ENCODE data around the gene CLPX.
"Not testable (repeated sequence)": the region's sequence is repeated elsewhere in the genome, so short reads cannot be mapped to it uniquely, and the experiment has no call there.

CLPX gene

GRCh38 chr15:65101411-65101890 is 83.7 kb downstream of the CLPX start:
- H3K4ac ChIP-seq (ENCODE audit: low read depth in 1 of 2, low read length in 2 of 2), result no peak overlapping the region
- no peak overlapping the region for H2AK5ac ChIP-seq (ENCODE audit: low read length, severe bottlenecking)
- H3K9ac ChIP-seq (ENCODE audit: low read length), result no peak overlapping the region
- peak overlapping the region; percentile 80 for H4K8ac ChIP-seq (ENCODE audit: low read length)
- no peaks in the 10 kb centered on the region for H3K9me3 ChIP-seq (ENCODE audit: control insufficient read depth, low read length)
- H3K4me3 ChIP-seq (ENCODE audit: insufficient read depth in 1 of 2, low read depth in 1 of 2, low read length in 2 of 2), result no peak overlapping the region
- no peak overlapping the region for H2BK15ac ChIP-seq (ENCODE audit: low read depth, poor library complexity, severe bottlenecking)
- H3K14ac ChIP-seq (ENCODE audit: low read length in 2 of 2), result no peak overlapping the region
- peak; percentile 70 for DNase-seq
- 42% methylated on average over 9 of the region's 9 CpGs for WGBS
- H2BK12ac ChIP-seq (ENCODE audit: low read length in 2 of 2), result no peak overlapping the region
- no peaks in the 10 kb centered on the region for H3K79me1 ChIP-seq (replicated peaks; ENCODE audit: low read length, poor library complexity, severe bottlenecking)
- no peak overlapping the region for H3K23ac ChIP-seq (ENCODE audit: low read length in 2 of 2)
- peaks cover 52 to 84% of the 10 kb centered on the region in 2 experiments for H3K36me3 ChIP-seq (ENCODE audit: control insufficient read depth in 1 of 2, insufficient read depth in 2 of 2, low read depth in 1 of 2, low read length in 2 of 2)
- no peak overlapping the region for H2BK120ac ChIP-seq (ENCODE audit: low read depth, low read length)
- H2AFZ ChIP-seq (ENCODE audit: low read depth, low read length), result no peak overlapping the region
- peaks cover 15% of the 10 kb centered on the region for H3K4me1 ChIP-seq (ENCODE audit: control insufficient read depth, insufficient read depth, low read depth, low read length)
- H3K4me2 ChIP-seq (ENCODE audit: low read length, poor library complexity, severe bottlenecking), result peak overlapping the region; percentile 42
- H4K91ac ChIP-seq (ENCODE audit: low read length), result no peak overlapping the region
- no peaks in the 10 kb centered on the region for H3K27me3 ChIP-seq (ENCODE audit: control insufficient read depth in 1 of 2, insufficient read depth in 1 of 2, low read length in 2 of 2)
- H2BK5ac ChIP-seq (ENCODE audit: low read depth, low read length, poor library complexity, severe bottlenecking), result no peak overlapping the region
- no peak overlapping the region for H3K27ac ChIP-seq (ENCODE audit: low read length, poor library complexity, severe bottlenecking)
- peak overlapping the region in 1 of 2 experiments; percentile 13 for H3K18ac ChIP-seq (ENCODE audit: low read depth in 1 of 2, low read length in 2 of 2)

DNA sequence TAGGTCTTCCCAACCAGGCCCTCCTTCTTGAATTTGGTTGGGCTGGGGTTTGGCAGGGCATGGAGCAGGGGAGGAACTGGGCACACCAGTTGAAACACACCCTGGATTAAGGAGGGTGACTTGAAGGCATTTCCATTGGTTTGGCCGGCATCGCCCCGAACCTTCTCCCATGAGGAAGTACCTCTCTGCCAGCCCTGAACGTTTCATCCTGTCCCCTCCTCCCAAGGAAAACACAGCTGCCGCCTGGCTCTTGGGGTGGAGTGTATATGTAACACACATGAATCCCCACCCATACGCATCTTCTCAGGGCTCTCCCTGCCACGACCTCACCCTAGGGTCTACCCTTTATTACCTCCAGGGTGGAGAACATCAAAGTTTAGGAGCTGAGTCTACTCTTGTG is 84.7 kb downstream of the CLPX start:
- Histone ChIP-seq H3K4me2 (ENCODE audit: low read length, poor library complexity, severe bottlenecking) (no peak overlapping the region), H3K36me3 (ENCODE audit: control insufficient read depth in 1 of 2, insufficient read depth in 2 of 2, low read depth in 1 of 2, low read length in 2 of 2) (peaks cover 44 to 76% of the 10 kb centered on the region in 2 experiments), H2BK120ac (ENCODE audit: low read depth, low read length) (no peak overlapping the region), H2BK12ac (ENCODE audit: low read length in 2 of 2) (no peak overlapping the region), H2AFZ (ENCODE audit: low read depth, low read length) (no peak overlapping the region), H3K4ac (ENCODE audit: low read depth in 1 of 2, low read length in 2 of 2) (no peak overlapping the region), H3K27ac (ENCODE audit: low read length, poor library complexity, severe bottlenecking) (no peak overlapping the region), H3K23ac (ENCODE audit: low read length in 2 of 2) (no peak overlapping the region), H3K9ac (ENCODE audit: low read length) (no peak overlapping the region), H3K14ac (ENCODE audit: low read length in 2 of 2) (no peak overlapping the region), H3K79me1 (replicated peaks; ENCODE audit: low read length, poor library complexity, severe bottlenecking) (no peaks in the 10 kb centered on the region), H3K4me3 (ENCODE audit: insufficient read depth in 1 of 2, low read depth in 1 of 2, low read length in 2 of 2) (no peak overlapping the region), H3K4me1 (ENCODE audit: control insufficient read depth, insufficient read depth, low read depth, low read length) (peaks cover 22% of the 10 kb centered on the region), H3K18ac (ENCODE audit: low read depth in 1 of 2, low read length in 2 of 2) (no peak overlapping the region), H4K91ac (ENCODE audit: low read length) (no peak overlapping the region), H2BK5ac (ENCODE audit: low read depth, low read length, poor library complexity, severe bottlenecking) (no peak overlapping the region), H3K9me3 (ENCODE audit: control insufficient read depth, low read length) (no peaks in the 10 kb centered on the region), H2AK5ac (ENCODE audit: low read length, severe bottlenecking) (no peak overlapping the region), H4K8ac (ENCODE audit: low read length) (no peak overlapping the region), H3K27me3 (ENCODE audit: control insufficient read depth in 1 of 2, insufficient read depth in 1 of 2, low read length in 2 of 2) (no peaks in the 10 kb centered on the region), H2BK15ac (ENCODE audit: low read depth, poor library complexity, severe bottlenecking) (no peak overlapping the region)
- no peak for DNase-seq
- WGBS, result 88% methylated on average over 7 of the region's 7 CpGs

- not testable (repeated sequence) for H3K9me3 ChIP-seq (ENCODE audit: control insufficient read depth, low read length); H4K91ac ChIP-seq (ENCODE audit: low read length); H2BK120ac ChIP-seq (ENCODE audit: low read depth, low read length); H3K23ac ChIP-seq (ENCODE audit: low read length in 2 of 2); H3K18ac ChIP-seq (ENCODE audit: low read depth in 1 of 2, low read length in 2 of 2); H2BK15ac ChIP-seq (ENCODE audit: low read depth, poor library complexity, severe bottlenecking); H3K9ac ChIP-seq (ENCODE audit: low read length); H3K14ac ChIP-seq (ENCODE audit: low read length in 2 of 2); DNase-seq; H2BK5ac ChIP-seq (ENCODE audit: low read depth, low read length, poor library complexity, severe bottlenecking); H3K27me3 ChIP-seq (ENCODE audit: control insufficient read depth in 1 of 2, insufficient read depth in 1 of 2, low read length in 2 of 2); H3K4ac ChIP-seq (ENCODE audit: low read depth in 1 of 2, low read length in 2 of 2); H3K79me1 ChIP-seq (replicated peaks; ENCODE audit: low read length, poor library complexity, severe bottlenecking); H4K8ac ChIP-seq (ENCODE audit: low read length); H2AK5ac ChIP-seq (ENCODE audit: low read length, severe bottlenecking); H3K4me2 ChIP-seq (ENCODE audit: low read length, poor library complexity, severe bottlenecking); H2BK12ac ChIP-seq (ENCODE audit: low read length in 2 of 2); H2AFZ ChIP-seq (ENCODE audit: low read depth, low read length); H3K4me3 ChIP-seq (ENCODE audit: insufficient read depth in 1 of 2, low read depth in 1 of 2, low read length in 2 of 2); H3K27ac ChIP-seq (ENCODE audit: low read length, poor library complexity, severe bottlenecking)
- WGBS, result 99% methylated on average over 7 of the region's 10 CpGs
- Histone ChIP-seq H3K36me3 (ENCODE audit: control insufficient read depth in 1 of 2, insufficient read depth in 2 of 2, low read depth in 1 of 2, low read length in 2 of 2) (peaks cover 41 to 70% of the 10 kb centered on the region in 2 experiments), H3K4me1 (ENCODE audit: control insufficient read depth, insufficient read depth, low read depth, low read length) (peaks cover 24% of the 10 kb centered on the region)
Observed at GRCh38 chr15:65099801-65100200, 85.3 kb downstream of the CLPX start.

DNA sequence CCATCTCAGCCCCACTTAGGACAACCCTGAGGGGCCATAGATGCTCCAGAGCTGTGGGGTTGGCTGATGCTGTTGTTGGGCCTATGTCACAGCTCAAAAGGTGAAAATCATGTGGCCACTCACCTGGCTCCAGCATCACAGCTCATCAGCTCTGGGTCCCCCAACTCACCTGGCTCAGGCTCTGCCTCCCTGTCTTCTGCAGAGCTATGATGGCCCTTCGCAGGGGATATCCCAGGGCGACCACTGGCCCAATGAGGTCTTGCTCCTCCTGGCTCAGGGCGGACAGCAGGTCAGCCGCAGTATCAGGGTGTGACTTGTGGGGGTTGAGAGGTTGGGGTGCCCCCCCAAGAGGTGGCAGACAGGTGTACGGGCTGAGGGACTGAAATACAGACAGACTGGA is 85.8 kb downstream of the CLPX start:
- Histone ChIP-seq H3K27me3 (ENCODE audit: control insufficient read depth in 1 of 2, insufficient read depth in 1 of 2, low read length in 2 of 2) (no peaks in the 10 kb centered on the region), H3K23ac (ENCODE audit: low read length in 2 of 2) (no peak overlapping the region), H3K18ac (ENCODE audit: low read depth in 1 of 2, low read length in 2 of 2) (no peak overlapping the region), H4K91ac (ENCODE audit: low read length) (no peak overlapping the region), H2BK12ac (ENCODE audit: low read length in 2 of 2) (no peak overlapping the region), H3K9me3 (ENCODE audit: control insufficient read depth, low read length) (no peaks in the 10 kb centered on the region), H2AFZ (ENCODE audit: low read depth, low read length) (no peak overlapping the region), H3K14ac (ENCODE audit: low read length in 2 of 2) (no peak overlapping the region), H3K9ac (ENCODE audit: low read length) (no peak overlapping the region), H3K4ac (ENCODE audit: low read depth in 1 of 2, low read length in 2 of 2) (no peak overlapping the region), H3K4me2 (ENCODE audit: low read length, poor library complexity, severe bottlenecking) (no peak overlapping the region), H4K8ac (ENCODE audit: low read length) (no peak overlapping the region), H3K4me1 (ENCODE audit: control insufficient read depth, insufficient read depth, low read depth, low read length) (peaks cover 26% of the 10 kb centered on the region), H2AK5ac (ENCODE audit: low read length, severe bottlenecking) (no peak overlapping the region), H2BK5ac (ENCODE audit: low read depth, low read length, poor library complexity, severe bottlenecking) (no peak overlapping the region), H3K4me3 (ENCODE audit: insufficient read depth in 1 of 2, low read depth in 1 of 2, low read length in 2 of 2) (no peak overlapping the region), H3K79me1 (replicated peaks; ENCODE audit: low read length, poor library complexity, severe bottlenecking) (no peaks in the 10 kb centered on the region), H2BK120ac (ENCODE audit: low read depth, low read length) (no peak overlapping the region), H2BK15ac (ENCODE audit: low read depth, poor library complexity, severe bottlenecking) (no peak overlapping the region), H3K36me3 (ENCODE audit: control insufficient read depth in 1 of 2, insufficient read depth in 2 of 2, low read depth in 1 of 2, low read length in 2 of 2) (peaks cover 46 to 66% of the 10 kb centered on the region in 2 experiments), H3K27ac (ENCODE audit: low read length, poor library complexity, severe bottlenecking) (no peak overlapping the region)
- WGBS, result 91% methylated on average over 5 of the region's 5 CpGs
- DNase-seq, result no peak

All from mesenchymal stem cell (in vitro differentiated cells and primary cell).